Smooth muscle cell (in vitro differentiated cells): ENCODE measurements around the gene WNK2. TPM values are rescaled to one million over a fixed set of nuclear protein-coding genes. Genes with fewer than 3 reads are reported as not detected.

Experiments
- DNase-seq: peaks from one replicate; lab custom pipeline; 2025; ENCODE audit not compliant: unreplicated experiment; lab: John Stamatoyannopoulos, UW
- H2AFZ ChIP-seq: fragments of 200-600 bp; sonication (generic); 2 replicates; pipeline ENCODE4 v1.6.0; 2016; ENCODE audit warnings: antibody characterized with exemption, low read depth, mild to moderate bottlenecking
- H3F3A ChIP-seq: fragments of 200-600 bp; sonication (generic); 2 replicates; pipeline ENCODE4 v1.6.0; 2017; ENCODE audit warnings: antibody characterized with exemption, low read depth
- H3K27ac ChIP-seq: fragments of 200-600 bp; sonication (generic); 2 replicates; pipeline ENCODE4 v1.5.1; 2016; ENCODE audit warnings: low read depth, mild to moderate bottlenecking
- H3K27me3 ChIP-seq: fragments of 200-600 bp; sonication (generic); 2 replicates; pipeline ENCODE4 v1.6.1; 2016; ENCODE audit warnings: low read depth, mild to moderate bottlenecking
- H3K36me3 ChIP-seq: fragments of 200-600 bp; sonication (generic); 2 replicates; pipeline ENCODE4 v1.5.1; 2016; ENCODE audit warnings: low read depth
- H3K4me1 ChIP-seq: fragments of 200-600 bp; sonication (generic); 2 replicates; pipeline ENCODE4 v1.5.1; 2016; ENCODE audit warnings: low read depth
- H3K4me2 ChIP-seq: fragments of 200-600 bp; sonication (generic); 2 replicates; pipeline ENCODE4 v1.6.0; 2016; ENCODE audit warnings: mild to moderate bottlenecking
- H3K4me3 ChIP-seq: fragments of 200-600 bp; sonication (generic); 2 replicates; pipeline ENCODE4 v1.5.1; 2016; ENCODE audit warnings: mild to moderate bottlenecking
- H3K79me2 ChIP-seq: fragments of 200-600 bp; sonication (generic); 2 replicates; pipeline ENCODE4 v1.6.0; 2016; ENCODE audit warnings: low read depth, mild to moderate bottlenecking
- H3K9ac ChIP-seq: fragments of 200-600 bp; sonication (generic); 2 replicates; pipeline ENCODE4 v1.6.0; 2016; ENCODE audit warnings: low read depth
- H3K9me3 ChIP-seq: fragments of 200-600 bp; sonication (generic); replicated peaks from 2 replicates; pipeline ENCODE4 v1.5.1; 2016; ENCODE audit warnings: low read depth
- H4K20me1 ChIP-seq: fragments of 200-600 bp; sonication (generic); 2 replicates; pipeline ENCODE4 v1.6.0; 2016; ENCODE audit warnings: low read depth
- CTCF ChIP-seq: fragments of 200-600 bp; sonication (generic); IDR thresholded peaks from 2 replicates; pipeline ENCODE4 v1.5.1; 2017; ENCODE audit warnings: borderline replicate concordance, mild to moderate bottlenecking, antibody characterized with exemption; ENCODE audit not compliant: insufficient read depth, poor library complexity, severe bottlenecking
- WGBS: methylation state at CpG from one replicate; pipeline ENCODE4 v1.1.7; 2016; ENCODE audit warnings: low lambda C conversion rate; 5-methylcytosine and 5-hydroxymethylcytosine counted together
- polyA plus RNA-seq: library from polyadenylated mRNA; unstranded; fragments of >200 nt; fragmentation: Nextera tagmentation; extraction: Ambion mirVana; gene quantifications from 2 replicates; pipeline ENCODE4 v1.2.1, GENCODE V29; 2016
- total RNA-seq: library from RNA; depleted of rRNA; stranded (reverse); fragments of >200 nt; gene quantifications from 2 replicates; pipeline ENCODE4 v1.2.3, GENCODE V29; 2014

WNK2 gene
- total and polyA plus RNA-seq, 2 experiments from 2014 or later, result 0.27 to 0.31 TPM

- Histone ChIP-seq H3K4me1 (no peaks in the 10 kb centered on the region), H3K4me2 (no peak overlapping the region), H3K36me3 (no peaks in the 10 kb centered on the region), H3F3A (no peaks in the 10 kb centered on the region), H4K20me1 (no peaks in the 10 kb centered on the region), H3K79me2 (no peaks in the 10 kb centered on the region), H2AFZ (no peak overlapping the region), H3K27me3 (no peaks in the 10 kb centered on the region), H3K9ac (no peak overlapping the region), H3K27ac (no peak overlapping the region), H3K9me3 (no peaks in the 10 kb centered on the region), H3K4me3 (no peak overlapping the region)
- no peak for DNase-seq
- WGBS, result 96% methylated on average over 8 of the region's 9 CpGs
- no peak for TF ChIP-seq CTCF
Measured at GRCh38 chr9:93221044-93221443, 37.1 kb downstream of the WNK2 start.

- H3K36me3 ChIP-seq, result no peaks in the 10 kb centered on the region
- no peaks in the 10 kb centered on the region for H3K9me3 ChIP-seq
- H3K79me2 ChIP-seq, result no peaks in the 10 kb centered on the region
- H3K9ac ChIP-seq, result no peak overlapping the region
- no peaks in the 10 kb centered on the region for H4K20me1 ChIP-seq
- H3K4me2 ChIP-seq, result no peak overlapping the region
- no peak overlapping the region for H3K4me3 ChIP-seq
- H3K4me1 ChIP-seq, result no peaks in the 10 kb centered on the region
- no peaks in the 10 kb centered on the region for H3K27me3 ChIP-seq
- DNase-seq, result no peak
- 97% methylated on average over 7 of the region's 7 CpGs for WGBS
- no peak overlapping the region for H2AFZ ChIP-seq
- TF ChIP-seq CTCF, result no peak
- H3K27ac ChIP-seq, result no peak overlapping the region
- H3F3A ChIP-seq, result no peaks in the 10 kb centered on the region
Measured at GRCh38 chr9:93222890-93223259, 38.9 kb downstream of the WNK2 start.

GRCh38 chr9:93223260-93224180 lies 39.6 kb downstream of the WNK2 start:
- no peak overlapping the region for H3K4me2 ChIP-seq
- no peaks in the 10 kb centered on the region for H3K79me2 ChIP-seq
- no peak overlapping the region for H2AFZ ChIP-seq
- 68% methylated on average over 16 of the region's 16 CpGs for WGBS
- H4K20me1 ChIP-seq, result no peaks in the 10 kb centered on the region
- no peaks in the 10 kb centered on the region for H3K4me1 ChIP-seq
- TF ChIP-seq CTCF, result no peak
- H3K27me3 ChIP-seq, result no peaks in the 10 kb centered on the region
- H3K36me3 ChIP-seq, result no peaks in the 10 kb centered on the region
- no peak overlapping the region for H3K27ac ChIP-seq
- DNase-seq, result no peak
- no peak overlapping the region for H3K9ac ChIP-seq
- no peaks in the 10 kb centered on the region for H3K9me3 ChIP-seq
- no peak overlapping the region for H3K4me3 ChIP-seq
- H3F3A ChIP-seq, result no peaks in the 10 kb centered on the region

- H3K9me3 ChIP-seq, result no peaks in the 10 kb centered on the region
- H3F3A ChIP-seq, result no peaks in the 10 kb centered on the region
- H3K4me2 ChIP-seq, result no peak overlapping the region
- DNase-seq, result no peak
- TF ChIP-seq CTCF, result no peak
- 52% methylated on average over 2 of the region's 2 CpGs for WGBS
- no peaks in the 10 kb centered on the region for H4K20me1 ChIP-seq
- H3K27me3 ChIP-seq, result no peaks in the 10 kb centered on the region
- no peaks in the 10 kb centered on the region for H3K4me1 ChIP-seq
- no peaks in the 10 kb centered on the region for H3K36me3 ChIP-seq
- no peak overlapping the region for H3K4me3 ChIP-seq
- no peak overlapping the region for H2AFZ ChIP-seq
- H3K79me2 ChIP-seq, result no peaks in the 10 kb centered on the region
- no peak overlapping the region for H3K9ac ChIP-seq
- H3K27ac ChIP-seq, result no peak overlapping the region
Measured at GRCh38 chr9:93224591-93224990, 40.7 kb downstream of the WNK2 start.
